ENCODE data around the gene PHACTR1.

Gene PHACTR1

DNA sequence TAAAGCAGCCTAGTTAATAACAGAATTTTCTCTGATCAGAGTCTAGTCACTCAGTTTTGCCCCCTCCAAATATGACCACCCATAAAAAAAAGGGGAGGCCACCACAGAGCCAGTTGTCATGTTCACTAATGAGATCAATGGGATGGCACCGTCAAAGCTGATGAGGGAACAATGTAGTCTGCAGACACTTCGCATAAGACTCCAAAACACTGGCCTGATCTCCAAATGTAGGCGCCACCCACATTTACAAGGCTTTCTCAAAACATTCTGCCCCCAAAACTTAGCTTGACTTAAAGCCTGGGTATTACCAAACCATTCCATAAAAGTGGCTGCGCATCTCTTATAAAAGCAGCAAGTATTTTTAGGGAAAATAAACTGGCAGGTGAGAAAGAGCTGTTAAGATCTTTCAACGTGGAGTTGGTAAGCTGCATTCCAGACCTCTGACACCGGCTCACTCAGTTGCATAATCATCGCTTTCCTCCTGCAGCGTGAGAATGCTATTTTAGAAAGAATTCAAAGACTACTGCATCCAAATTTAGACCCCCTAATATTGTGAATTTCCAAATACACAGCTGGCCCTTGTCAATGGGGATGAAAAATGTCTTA lies 552.4 kb downstream of the PHACTR1 start:
- TF ChIP-seq TEAD4 (IDR thresholded peaks at IDR 0.05) (peak; percentile 63), CEBPB (IDR thresholded peaks at IDR 0.05) (peak; percentile 92)
- TF ChIP-seq, protein P1, sequence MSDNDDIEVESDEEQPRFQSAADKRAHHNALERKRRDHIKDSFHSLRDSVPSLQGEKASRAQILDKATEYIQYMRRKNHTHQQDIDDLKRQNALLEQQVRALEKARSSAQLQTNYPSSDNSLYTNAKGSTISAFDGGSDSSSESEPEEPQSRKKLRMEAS (IDR thresholded peaks at IDR 0.05): no peak

DNA sequence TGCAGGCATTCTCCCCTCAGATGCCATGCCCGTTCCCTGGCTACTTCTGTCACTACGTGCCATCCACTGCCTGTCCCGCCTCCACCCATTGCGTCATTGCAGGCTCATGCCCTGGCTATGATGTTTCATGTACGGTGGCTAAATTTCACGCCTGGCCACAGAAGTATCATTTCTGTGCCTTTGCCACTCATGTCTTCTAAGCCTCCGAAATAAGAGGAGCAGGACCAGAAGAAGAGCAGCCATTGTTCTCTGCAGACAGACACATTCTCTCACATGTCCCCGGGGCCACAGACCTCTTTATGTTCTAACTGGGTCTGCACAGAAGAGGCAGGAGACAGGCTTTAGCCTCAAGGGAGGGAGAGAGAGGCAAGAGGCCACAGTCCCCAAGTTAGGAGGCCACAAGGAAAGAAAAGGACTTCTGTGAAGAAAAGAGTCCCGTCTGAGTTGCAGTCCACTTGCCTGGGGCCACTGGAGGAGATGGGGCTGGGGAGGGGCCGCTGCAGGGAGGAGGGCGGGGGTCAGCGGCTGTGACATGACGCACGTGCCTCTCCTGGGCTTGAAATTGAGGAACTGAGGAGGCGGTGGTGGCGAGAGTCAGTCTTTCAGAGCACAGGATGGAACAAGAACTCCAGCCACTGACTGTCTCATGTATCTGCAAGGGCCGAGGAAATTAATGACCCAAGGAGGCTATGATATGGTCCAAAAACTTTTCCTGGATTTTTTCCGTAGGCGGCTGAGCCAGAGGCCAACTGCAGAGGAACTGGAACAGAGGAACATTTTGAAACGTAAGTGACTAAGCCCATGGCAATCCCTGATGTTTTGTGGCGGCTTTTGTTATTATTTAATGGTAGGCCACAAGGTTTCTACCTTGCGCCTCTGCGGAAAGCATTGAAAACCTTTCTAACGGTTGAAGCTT lies 555.8 kb downstream of the PHACTR1 start:
- TF ChIP-seq EP300 (IDR thresholded peaks at IDR 0.05; ENCODE audit: borderline replicate concordance): no peak
- no peak for TF ChIP-seq CREB1 (IDR thresholded peaks at IDR 0.05; ENCODE audit: low read depth)
- TF ChIP-seq RAD21 (IDR thresholded peaks at IDR 0.05; ENCODE audit: low read depth): no peak
- no peak for TF ChIP-seq NFIC (IDR thresholded peaks at IDR 0.05)
- no peak for TF ChIP-seq TEAD4 (IDR thresholded peaks at IDR 0.05)
- TF ChIP-seq, protein P2, sequence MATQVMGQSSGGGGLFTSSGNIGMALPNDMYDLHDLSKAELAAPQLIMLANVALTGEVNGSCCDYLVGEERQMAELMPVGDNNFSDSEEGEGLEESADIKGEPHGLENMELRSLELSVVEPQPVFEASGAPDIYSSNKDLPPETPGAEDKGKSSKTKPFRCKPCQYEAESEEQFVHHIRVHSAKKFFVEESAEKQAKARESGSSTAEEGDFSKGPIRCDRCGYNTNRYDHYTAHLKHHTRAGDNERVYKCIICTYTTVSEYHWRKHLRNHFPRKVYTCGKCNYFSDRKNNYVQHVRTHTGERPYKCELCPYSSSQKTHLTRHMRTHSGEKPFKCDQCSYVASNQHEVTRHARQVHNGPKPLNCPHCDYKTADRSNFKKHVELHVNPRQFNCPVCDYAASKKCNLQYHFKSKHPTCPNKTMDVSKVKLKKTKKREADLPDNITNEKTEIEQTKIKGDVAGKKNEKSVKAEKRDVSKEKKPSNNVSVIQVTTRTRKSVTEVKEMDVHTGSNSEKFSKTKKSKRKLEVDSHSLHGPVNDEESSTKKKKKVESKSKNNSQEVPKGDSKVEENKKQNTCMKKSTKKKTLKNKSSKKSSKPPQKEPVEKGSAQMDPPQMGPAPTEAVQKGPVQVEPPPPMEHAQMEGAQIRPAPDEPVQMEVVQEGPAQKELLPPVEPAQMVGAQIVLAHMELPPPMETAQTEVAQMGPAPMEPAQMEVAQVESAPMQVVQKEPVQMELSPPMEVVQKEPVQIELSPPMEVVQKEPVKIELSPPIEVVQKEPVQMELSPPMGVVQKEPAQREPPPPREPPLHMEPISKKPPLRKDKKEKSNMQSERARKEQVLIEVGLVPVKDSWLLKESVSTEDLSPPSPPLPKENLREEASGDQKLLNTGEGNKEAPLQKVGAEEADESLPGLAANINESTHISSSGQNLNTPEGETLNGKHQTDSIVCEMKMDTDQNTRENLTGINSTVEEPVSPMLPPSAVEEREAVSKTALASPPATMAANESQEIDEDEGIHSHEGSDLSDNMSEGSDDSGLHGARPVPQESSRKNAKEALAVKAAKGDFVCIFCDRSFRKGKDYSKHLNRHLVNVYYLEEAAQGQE (IDR thresholded peaks at IDR 0.05; ENCODE audit: low read depth): no peak
- no peak for TF ChIP-seq TCF12 (IDR thresholded peaks at IDR 0.05; ENCODE audit: low read depth)
- TF ChIP-seq, protein P3, sequence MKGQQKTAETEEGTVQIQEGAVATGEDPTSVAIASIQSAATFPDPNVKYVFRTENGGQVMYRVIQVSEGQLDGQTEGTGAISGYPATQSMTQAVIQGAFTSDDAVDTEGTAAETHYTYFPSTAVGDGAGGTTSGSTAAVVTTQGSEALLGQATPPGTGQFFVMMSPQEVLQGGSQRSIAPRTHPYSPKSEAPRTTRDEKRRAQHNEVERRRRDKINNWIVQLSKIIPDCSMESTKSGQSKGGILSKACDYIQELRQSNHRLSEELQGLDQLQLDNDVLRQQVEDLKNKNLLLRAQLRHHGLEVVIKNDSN (IDR thresholded peaks at IDR 0.05): no peak
- no peak for TF ChIP-seq ZBTB7A (IDR thresholded peaks at IDR 0.05; ENCODE audit: low read depth)
- TF ChIP-seq YY1 (IDR thresholded peaks at IDR 0.05; ENCODE audit: low read depth): no peak
- TF ChIP-seq TAF1 (IDR thresholded peaks at IDR 0.05; ENCODE audit: low read depth): no peak
- no peak for TF ChIP-seq FOXM1 (IDR thresholded peaks at IDR 0.05; ENCODE audit: borderline replicate concordance, low read depth)
- no peak for TF ChIP-seq EGR1 (IDR thresholded peaks at IDR 0.05)
- TF ChIP-seq, protein P1 (IDR thresholded peaks at IDR 0.05): no peak
- no peak for TF ChIP-seq CEBPB (IDR thresholded peaks at IDR 0.05)

DNA sequence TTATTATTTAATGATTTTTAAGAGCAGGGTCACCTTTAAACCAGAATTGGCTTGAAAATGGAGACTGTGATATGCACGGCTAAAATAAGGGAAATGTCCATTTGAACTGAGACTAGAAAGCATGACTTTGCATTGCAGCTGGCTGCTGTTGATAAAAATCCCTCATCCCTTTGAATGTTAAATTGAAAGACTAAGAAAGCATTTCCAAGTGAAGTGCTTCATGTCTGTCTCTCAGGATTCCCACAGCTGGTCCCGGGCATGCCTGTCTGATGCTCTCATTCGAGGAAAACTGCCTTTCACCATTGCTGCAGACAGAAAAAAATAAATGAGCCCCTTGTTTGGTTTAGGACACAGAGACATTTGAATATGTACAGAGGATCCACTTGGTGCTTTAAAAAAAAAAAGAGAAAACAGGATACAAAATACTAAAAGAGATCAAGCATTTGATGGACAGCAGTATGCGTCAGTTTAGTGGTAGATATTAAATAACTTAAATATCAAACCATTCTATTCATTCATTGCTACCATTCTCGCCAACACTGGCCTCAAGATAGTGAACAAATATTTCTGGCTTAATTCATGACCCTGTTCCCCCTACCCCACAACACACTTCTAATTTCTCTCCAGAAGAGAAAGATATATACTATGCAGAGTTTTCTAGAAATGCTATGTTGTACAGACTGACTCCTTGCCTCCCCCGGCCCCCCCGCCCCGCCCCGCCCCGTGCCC lies 556.8 kb downstream of the PHACTR1 start:
- TF ChIP-seq EP300 (IDR thresholded peaks at IDR 0.05; ENCODE audit: borderline replicate concordance): no peak
- no peak for TF ChIP-seq TCF12 (IDR thresholded peaks at IDR 0.05; ENCODE audit: low read depth)
- TF ChIP-seq CEBPB (IDR thresholded peaks at IDR 0.05): no peak
- TF ChIP-seq, protein P3 (IDR thresholded peaks at IDR 0.05): no peak
- TF ChIP-seq NFIC (IDR thresholded peaks at IDR 0.05): no peak
- TF ChIP-seq TEAD4 (IDR thresholded peaks at IDR 0.05): no peak
- TF ChIP-seq YY1 (IDR thresholded peaks at IDR 0.05; ENCODE audit: low read depth): no peak
- TF ChIP-seq ZBTB7A (IDR thresholded peaks at IDR 0.05; ENCODE audit: low read depth): no peak
- TF ChIP-seq, protein P2 (IDR thresholded peaks at IDR 0.05; ENCODE audit: low read depth): no peak
- TF ChIP-seq, protein P1 (IDR thresholded peaks at IDR 0.05): no peak
- no peak for TF ChIP-seq FOXM1 (IDR thresholded peaks at IDR 0.05; ENCODE audit: borderline replicate concordance, low read depth)
- no peak for TF ChIP-seq RAD21 (IDR thresholded peaks at IDR 0.05; ENCODE audit: low read depth)
- TF ChIP-seq CREB1 (IDR thresholded peaks at IDR 0.05; ENCODE audit: low read depth): no peak
- TF ChIP-seq EGR1 (IDR thresholded peaks at IDR 0.05): no peak
- no peak for TF ChIP-seq TAF1 (IDR thresholded peaks at IDR 0.05; ENCODE audit: low read depth)

DNA sequence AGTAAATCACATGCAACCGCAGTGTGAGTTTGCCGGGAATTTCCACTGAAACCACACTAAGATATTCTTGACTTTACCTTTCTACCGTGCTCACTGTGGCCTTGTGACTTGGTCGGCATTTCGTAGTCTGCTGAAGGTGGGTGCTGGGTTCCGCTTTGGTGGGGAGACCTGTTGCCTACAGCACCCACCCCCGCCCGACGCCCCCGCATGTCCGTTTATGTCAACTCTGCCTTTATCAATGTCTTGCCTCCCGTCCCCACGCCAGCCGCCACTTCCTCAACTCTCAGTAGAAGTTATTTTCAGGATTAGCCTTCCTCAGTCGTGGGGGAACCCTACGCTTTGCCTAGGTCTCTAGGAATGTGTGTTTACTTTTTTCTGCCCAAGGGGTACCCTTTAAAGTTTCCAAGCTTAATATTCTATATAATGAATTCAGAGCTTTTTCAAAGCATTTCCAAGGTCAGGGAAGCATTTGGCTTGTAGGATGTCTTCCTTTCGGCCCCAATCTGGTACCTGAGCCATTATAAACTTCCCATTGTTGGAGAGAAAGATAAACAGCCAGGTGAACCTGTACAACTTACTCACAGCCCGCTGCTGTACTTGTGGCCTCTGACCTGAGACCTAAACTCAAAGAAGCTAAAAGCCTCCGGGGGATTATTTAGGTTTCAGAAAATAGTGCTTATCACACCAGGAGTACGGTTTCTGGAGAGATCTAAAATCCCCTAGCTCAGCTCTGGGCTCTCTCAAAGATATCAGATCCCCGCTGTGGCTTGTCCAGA lies 557.6 kb downstream of the PHACTR1 start:
- TF ChIP-seq TEAD4 (IDR thresholded peaks at IDR 0.05) (no peak), EP300 (IDR thresholded peaks at IDR 0.05; ENCODE audit: borderline replicate concordance) (no peak), TCF12 (IDR thresholded peaks at IDR 0.05; ENCODE audit: low read depth) (no peak), CREB1 (IDR thresholded peaks at IDR 0.05; ENCODE audit: low read depth) (no peak), CEBPB (IDR thresholded peaks at IDR 0.05) (no peak), TAF1 (IDR thresholded peaks at IDR 0.05; ENCODE audit: low read depth) (no peak)
- TF ChIP-seq, protein P3 (IDR thresholded peaks at IDR 0.05): no peak
- TF ChIP-seq, protein P2 (IDR thresholded peaks at IDR 0.05; ENCODE audit: low read depth): no peak

Data from Ishikawa (cell line).